Fibroblast of skin of left quadriceps (primary cell): Measurements from ENCODE around the gene GPR37L1.

ENCODE experiments used
- DNase-seq, 2 experiments: peaks; one replicate each; pipeline ENCODE4 v3.0.0-alpha.2; 2013; ENCODE audit warnings: low read depth in 2 of 2

GPR37L1 gene, protein sequence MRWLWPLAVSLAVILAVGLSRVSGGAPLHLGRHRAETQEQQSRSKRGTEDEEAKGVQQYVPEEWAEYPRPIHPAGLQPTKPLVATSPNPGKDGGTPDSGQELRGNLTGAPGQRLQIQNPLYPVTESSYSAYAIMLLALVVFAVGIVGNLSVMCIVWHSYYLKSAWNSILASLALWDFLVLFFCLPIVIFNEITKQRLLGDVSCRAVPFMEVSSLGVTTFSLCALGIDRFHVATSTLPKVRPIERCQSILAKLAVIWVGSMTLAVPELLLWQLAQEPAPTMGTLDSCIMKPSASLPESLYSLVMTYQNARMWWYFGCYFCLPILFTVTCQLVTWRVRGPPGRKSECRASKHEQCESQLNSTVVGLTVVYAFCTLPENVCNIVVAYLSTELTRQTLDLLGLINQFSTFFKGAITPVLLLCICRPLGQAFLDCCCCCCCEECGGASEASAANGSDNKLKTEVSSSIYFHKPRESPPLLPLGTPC

DNA sequence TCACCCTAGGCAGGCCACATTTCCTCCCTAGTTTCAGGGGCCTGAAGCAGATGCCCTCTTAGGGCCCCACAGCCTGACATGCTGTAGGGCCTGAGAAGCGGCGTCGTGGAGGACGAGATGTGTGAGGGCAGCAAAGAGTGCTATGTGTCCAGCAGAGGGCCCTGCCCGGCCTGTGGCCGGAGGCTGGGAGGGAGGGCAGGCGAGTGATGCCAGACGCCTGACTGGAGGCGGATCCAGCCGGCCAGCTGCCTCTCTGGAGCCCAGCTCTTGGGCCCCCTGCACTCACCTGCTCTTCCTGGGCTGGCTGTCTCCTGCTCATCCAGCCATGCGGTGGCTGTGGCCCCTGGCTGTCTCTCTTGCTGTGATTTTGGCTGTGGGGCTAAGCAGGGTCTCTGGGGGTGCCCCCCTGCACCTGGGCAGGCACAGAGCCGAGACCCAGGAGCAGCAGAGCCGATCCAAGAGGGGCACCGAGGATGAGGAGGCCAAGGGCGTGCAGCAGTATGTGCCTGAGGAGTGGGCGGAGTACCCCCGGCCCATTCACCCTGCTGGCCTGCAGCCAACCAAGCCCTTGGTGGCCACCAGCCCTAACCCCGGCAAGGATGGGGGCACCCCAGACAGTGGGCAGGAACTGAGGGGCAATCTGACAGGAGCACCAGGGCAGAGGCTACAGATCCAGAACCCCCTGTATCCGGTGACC lies at the start of gene GPR37L1:
Gene GPR37L1, plus strand, starts transcription at position 279 of the 697 bp plus-strand sequence. Its CDS starts 47 bp downstream, at position 326.
- DNase-seq: no peak

DNA sequence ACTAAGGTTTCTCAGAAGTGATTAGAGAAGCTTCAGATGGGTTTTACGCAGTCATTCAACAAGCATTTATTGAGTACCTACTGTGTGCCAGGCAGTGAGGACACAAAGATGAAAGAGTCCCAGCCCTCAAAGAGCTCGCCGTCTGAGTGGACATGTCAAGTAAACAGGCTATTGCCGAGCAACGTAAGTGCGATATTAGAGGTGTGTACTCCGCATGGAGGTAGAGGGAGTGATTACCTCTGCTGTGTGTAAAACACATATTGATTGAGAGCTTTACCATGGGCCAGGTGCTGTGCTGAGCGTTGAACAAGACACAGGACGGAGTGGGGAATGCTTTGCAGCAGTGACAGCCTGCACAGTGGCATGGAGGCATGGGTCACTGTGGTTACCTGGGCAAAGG lies 49.5 kb upstream of the GPR37L1 start:
- DNase-seq: no peak

DNA sequence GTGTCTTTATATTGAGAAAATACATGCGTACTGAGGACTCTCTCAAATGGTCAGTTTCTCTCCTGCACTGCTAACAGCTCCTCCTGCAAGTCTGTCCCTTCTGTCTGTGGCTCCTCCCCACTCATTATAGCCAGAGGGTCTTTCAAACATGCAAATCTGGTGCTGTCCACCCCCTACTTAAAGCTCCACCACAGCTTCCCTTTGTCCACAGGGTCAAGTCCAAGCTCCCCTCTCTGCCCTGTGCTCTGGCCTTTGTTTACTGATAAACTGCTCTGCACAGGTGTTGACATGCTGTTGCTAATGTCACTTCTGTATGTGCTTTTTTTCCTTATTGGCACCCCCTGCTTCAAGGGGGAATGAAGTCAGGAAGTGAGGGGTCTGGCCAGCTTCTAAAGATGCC lies 47.7 kb upstream of the GPR37L1 start:
- DNase-seq: no peak

DNA sequence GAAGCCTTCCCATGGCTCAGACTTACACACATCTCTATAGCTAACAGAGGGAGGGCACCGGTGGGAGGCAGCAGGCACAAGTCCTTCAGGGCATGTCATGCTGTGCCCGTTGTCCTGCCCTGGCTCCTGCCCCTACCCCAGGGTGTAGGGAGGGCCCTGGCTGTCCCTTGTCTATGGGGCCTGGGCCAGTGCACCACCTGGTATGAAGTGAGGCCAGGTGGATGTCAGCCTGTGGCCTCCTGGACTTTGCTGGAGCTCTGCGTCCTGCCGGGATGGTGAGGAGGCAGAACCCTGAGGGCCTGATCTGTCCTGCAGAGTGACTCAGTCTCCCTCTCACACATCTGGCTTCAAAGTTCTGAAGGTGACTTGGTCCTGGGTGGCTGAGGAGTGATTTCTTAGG lies 47.3 kb upstream of the GPR37L1 start:
- no peak for DNase-seq

DNA sequence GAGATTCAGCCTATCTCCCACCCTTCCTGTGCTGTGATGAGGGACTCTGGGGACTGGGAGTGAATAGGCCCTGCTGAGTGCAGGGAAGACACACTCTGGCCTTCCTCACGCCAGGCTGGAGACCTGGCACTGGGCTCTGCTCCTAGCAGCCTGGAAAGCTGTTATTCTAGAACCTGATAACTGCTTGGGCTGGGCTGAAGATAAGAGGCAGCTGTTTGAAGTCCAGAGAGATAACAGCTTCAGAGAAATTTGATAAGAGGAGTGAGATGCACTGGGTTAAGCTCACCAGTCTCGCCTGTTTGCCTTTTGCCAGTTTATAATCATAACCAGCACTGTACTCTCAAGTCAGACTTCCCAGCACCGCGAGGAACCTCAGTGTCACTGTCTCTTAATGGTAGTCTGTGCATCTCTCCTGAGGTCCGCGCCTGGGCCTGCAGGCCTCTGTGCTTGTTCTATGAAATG lies 46.6 kb upstream of the GPR37L1 start:
- no peak for DNase-seq

DNA sequence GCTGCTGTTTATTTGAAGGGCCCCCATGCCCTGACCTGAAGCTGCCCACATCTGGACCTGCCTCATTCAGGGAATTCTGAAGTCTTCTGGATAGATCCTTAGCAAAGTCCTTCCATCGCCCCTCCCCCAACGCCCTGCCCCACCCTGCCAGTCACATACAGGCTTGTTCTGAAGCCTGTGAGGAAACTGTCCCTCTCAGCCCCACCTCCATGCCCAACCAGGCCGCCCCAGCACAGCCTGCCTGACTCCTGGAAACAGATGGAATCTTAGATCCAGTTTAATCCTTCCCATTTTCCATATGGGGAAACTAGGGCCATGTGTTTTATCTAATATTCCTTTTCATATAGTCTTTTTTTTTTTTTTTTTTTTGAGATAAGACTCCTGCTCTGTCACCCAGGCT lies 44.5 kb upstream of the GPR37L1 start:
- DNase-seq: no peak

DNA sequence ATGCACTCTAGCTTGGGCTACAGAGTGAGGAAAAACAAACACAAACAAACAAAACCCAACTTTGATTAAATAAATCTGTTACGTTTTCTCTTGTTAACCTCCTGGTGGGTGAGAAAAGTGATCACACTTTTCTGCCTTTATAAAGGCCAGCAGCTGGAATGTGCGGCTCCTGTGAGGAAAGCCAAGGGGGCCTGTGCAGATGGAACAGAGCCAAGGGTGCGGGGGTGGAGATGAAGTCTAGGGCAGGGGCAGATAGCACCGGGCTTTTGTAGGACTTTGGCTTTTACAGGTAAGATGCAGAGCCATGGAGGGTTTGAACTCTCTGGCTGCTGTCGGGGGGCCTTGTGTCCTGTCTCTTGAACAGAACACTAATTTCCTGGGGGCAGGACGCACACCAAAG lies 40.7 kb upstream of the GPR37L1 start:
- no peak for DNase-seq

DNA sequence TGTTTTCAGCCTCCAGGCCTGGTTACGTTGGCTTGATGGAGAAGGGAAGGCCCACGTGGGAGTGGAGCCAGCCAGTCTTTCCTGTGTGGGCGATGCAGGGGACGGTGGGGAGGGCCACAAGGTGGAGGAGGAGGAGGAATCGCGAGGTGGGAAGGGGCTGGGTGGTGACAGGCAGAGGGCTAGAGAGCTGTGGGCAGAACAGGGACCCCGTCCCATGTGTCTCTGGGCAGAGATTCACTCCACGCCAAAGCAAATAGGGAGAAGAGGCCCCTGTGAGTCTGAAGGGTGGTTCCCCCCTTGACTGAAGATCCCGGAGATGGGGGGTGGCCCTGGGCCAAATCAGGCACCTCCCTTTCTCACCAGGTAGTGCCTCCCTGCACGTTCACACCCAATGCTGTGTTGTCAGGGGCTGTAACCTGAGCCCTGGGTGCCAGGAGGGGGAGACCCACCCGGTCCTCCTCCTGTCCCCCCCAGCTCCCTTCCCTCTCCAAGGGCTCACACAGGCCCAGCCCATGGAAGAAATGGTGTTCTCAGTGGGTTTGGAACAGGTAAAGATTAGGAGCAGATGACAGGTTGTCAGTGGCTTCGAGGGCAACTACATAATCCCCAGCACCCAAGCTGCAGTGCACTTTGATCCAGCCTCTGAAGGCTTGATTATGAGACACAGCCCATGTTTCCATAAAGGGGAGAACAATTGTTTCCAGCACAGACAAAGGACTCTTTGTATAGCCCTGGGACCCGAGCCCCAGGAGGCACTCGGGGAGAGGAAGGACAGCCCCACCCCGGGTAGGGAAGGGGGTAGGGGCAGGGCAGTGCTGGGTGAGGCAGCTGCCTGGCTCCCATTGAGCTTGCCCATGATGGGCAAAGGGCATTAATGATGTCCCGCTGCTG lies 37.7 kb upstream of the GPR37L1 start:
- no peak for DNase-seq

DNA sequence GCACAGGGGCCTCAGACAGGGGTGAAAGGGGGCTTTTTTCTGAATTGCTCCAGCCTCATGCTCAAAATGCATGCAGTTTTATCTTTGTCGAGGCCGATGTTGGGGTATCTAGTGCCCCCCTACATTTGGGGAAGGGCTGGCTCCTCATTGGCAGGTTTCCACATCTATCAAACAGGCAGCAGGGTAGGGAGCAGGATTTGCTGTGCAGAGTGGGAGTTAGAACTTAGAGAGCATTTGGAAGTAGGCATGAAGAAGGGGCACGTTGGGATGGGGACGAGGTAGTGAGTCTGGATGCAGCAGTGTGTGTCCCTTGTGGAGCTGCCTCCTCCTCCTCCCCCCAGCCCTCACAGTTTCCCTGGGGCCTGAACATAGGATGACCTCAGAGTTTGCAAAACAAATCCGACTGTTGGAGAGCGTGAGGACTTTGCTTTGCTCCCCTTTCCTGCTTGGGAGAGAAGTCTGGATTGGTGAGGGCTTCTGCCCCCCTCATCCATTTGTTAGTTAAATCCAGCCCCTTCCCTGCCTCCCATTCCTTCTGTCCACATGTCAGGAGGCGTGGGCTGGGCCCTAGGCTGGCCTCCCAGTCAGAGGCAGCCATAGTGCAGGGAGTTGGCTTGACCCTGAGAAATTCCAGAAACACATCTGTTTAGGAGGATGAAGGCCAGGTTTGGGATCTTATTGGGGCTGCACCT lies 36.9 kb upstream of the GPR37L1 start:
- DNase-seq: no peak

DNA sequence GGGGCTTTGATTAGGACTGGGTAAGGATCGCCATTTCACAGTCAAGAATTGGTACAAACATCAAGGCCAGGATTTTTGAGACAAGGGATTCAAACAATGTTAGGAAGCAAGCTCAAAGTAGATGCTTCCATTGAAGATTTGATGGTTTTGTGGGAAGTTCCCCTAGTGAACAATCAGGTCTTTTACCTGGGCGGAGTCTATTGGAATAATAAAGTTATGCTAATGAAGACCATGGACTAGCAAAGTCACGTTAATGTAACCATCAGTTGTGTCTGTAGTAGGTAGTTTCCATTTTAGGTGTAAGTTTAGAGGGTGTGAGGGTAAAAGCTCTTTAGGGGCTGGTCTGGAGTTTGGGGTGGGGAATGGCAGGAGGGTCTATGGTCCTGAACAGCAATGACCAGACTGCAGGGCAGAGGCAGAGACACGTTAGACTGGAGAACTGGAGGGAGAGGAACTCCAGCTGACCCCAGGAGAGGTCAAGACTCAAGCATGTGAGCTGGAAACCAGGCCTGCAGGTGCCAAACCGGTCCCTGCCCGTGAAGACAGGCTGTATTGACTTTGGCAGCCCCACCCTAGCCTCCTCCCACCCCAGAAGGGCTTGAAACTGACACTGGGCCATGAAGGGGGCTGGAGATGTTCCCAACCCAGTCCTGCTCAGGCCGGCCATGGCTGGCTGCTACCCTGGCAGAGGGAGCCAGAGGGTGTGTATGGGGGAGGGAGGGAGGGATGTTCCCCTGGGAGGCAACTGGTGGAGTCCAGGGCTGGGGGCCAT lies 36.0 kb upstream of the GPR37L1 start:
- DNase-seq: no peak

DNA sequence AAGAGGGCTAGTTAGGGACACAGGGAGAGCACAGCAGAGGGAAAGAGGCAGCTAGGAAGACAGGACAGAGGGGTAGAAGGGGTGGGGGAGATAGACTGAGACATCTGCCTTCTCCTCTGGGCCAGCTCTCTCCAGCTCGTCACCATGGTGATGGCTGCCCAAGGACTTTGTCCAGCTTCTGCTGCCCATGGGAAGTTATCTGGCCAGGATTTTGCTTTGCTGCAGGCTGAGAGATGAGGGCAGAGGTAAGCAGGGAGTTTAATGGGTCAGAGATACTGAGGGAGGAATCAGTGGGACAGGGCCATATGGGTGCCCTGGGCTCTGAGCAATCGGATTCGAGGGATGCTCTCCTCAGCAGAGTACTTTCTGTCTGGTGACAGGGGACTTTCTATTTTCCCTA lies 34.5 kb upstream of the GPR37L1 start:
- no peak for DNase-seq

DNA sequence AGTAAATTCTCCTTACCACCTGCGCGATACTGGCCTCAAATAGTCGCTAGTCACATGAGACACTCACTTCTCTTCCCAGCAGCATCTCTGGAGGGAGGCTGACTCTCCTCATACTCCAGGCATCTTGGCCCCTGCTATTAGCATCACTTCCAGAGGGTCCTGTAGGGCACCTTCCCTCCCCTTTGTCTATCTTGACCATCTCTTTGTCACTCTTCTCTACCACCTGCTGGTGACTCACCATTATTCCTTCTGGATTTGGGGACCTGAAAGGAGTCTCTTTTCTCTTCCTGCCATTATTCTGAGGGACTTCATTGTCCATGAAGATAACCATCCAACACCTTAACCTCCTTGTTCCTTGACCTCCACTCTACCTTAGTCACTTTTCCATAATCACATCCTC lies 31.7 kb upstream of the GPR37L1 start:
- DNase-seq: no peak

DNA sequence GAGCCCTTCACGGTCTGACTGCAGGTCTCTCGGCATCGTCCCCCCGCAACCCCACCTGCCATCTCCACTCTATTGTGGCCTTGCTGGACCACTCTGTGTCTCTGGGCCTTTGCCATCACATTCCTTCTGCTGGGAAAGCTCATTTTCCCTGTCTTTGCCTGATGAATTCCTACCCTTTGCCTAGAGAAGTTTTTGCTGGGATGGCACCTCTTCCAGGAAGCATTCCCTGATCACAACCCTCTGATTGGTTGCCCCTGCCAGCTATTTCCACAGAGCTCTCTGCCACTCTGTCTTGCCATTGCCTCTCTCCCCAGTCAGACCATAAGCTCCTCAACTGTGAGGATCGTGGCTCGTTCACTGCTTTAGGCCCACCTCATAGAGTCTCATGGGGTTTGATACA lies 28.9 kb upstream of the GPR37L1 start:
- DNase-seq: no peak

DNA sequence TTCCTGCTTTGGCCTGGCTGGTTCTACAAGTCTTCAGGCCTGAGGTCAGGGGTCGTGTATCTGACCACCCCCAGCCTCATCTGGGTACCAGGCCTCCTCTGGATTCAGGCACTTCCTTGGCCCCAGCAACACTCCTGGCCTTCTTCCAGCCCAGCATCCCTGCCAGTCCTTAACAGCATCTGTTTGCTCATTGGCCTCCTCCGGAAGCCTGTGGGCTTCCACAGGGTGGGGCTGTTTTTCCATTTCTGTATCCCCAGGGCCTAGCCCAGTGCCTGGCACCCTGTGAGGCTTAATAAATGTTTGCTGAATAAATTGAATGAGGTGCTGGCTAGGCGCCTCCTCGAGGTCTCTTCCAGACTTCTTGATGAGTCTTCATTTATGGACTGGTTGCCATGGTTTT lies 21.5 kb upstream of the GPR37L1 start:
- DNase-seq: no peak

DNA sequence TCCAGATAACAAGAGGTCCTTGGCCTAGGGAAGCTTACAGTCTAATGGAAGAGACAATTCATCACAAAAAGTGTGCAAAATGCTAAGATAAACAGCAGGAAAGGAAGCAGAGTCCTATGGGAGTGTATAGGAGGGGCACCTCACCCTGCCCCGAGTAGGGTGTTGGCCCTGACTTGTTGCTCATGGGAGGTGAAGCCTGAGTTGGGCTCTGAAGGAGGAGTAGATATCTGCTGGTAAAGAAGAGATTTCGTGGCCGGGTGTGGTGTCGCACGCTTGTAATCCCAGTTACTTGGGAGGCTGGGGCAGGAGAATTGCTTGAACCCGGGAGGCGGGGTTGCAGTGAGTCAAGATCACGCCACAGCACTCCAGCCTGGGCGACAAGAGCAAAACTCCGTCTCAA lies 18.6 kb upstream of the GPR37L1 start:
- DNase-seq: no peak

DNA sequence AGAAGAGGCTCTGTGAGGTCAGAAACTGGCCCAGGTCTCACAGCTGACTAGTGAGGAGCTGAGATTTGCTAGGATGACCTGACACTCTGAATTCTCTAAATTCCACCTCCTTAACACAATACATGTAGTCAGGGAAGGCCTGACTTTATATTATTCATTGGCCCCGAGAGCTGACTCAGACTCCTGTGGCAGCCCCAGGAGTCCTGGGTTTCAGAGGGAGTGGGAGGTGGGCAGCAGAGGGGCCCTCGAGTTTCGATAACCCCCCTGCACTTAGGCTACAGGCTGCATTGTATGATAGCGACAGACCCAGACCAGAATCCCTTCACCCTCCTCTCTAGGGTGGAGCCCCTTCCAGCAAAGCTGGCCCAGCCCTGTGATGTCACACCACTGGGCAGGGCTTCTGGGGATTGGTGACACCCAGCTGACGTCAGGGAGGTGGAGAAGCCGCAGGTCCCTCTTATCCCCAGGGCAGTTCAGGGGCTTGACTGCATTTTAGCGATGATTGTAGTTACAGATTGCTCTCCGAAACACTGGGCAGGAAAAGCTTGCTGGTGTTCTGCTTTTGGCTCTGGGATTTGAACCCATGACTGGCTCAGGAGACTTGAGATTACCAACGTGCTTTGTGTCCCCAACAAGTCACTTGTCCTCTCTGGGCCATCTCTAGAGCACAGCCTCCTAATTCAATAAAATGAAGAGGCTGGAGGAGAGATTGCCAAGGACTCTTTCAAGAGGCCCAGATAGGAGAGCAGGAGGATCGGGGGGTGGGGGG lies 17.0 kb upstream of the GPR37L1 start:
- no peak for DNase-seq

DNA sequence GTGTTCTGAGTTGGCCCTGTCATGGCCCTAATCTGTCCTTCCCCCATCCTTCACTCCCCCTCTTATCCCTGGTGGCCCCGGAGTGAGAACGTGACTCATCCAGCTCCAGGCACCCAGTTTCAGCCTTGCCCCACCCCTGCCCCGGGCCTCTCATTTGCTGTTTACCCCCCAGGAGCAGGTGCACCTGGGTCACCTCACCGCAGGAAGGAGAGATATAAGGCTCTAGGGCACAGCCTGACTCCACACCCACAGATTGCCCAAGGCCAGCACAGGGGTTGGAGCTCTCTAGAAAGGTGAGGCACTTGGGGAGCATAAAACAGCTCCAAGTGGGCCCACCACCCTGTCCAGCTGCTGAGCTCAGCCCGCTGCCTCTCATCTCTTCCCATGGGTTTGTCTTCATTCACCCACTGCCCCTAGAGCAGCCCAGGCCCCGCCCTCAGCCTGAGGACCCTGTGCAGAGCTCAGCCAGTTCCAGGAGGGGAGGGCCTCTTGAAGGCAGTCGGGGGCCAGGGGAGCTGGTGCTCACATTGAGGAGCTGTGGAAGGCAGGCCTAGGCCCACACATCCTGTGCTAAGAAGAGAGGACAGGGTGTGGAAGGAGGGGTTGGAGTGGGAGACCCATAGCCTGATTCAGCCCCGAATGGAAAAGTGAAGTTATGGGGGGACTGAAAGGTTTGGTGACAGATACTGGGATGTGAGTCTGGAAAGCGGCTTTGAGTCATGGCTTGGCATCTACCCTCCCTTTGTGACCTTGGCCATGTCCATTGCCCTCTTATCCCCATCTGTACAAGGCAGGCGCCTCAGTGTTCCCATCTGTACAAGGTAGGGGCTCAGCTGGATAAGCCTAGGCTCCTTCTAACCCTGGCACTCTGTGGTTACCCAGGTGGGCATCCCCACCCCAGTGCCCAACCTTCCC lies 16.1 kb upstream of the GPR37L1 start:
- no peak for DNase-seq

DNA sequence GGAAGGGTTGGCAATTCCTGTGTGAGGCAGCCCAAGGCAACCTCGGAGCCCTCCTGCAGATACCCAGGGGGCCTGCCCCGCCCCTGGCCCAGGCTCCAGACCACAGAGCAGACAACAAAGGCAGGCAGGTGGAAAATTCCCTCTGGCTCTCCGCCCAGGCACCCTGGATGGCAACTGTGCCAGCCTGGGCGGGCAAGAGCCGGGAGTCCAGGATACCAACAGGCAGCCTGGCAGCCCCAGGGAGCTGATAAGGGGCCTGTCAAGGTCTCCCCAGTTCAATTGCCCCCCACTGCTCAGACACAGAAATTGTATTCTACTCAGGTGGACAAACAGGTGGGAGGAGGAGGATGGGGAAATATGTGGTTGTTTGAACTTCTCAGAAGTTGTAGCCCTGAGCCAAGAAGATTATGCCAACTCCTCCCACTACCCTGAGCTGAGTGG lies 15.4 kb upstream of the GPR37L1 start:
- DNase-seq: no peak
